UCSD-AML1 (cell line): ENCODE data around the gene TRIM33.
"Not testable (repeated sequence)": the region's sequence is repeated elsewhere in the genome, so short reads cannot be mapped to it uniquely, and the experiment has no call there.

ENCODE experiments used
- DNase-seq: peaks from one replicate; lab custom pipeline; 2025; ENCODE audit not compliant: unreplicated experiment; lab: John Stamatoyannopoulos, UW

TRIM33 gene

DNA sequence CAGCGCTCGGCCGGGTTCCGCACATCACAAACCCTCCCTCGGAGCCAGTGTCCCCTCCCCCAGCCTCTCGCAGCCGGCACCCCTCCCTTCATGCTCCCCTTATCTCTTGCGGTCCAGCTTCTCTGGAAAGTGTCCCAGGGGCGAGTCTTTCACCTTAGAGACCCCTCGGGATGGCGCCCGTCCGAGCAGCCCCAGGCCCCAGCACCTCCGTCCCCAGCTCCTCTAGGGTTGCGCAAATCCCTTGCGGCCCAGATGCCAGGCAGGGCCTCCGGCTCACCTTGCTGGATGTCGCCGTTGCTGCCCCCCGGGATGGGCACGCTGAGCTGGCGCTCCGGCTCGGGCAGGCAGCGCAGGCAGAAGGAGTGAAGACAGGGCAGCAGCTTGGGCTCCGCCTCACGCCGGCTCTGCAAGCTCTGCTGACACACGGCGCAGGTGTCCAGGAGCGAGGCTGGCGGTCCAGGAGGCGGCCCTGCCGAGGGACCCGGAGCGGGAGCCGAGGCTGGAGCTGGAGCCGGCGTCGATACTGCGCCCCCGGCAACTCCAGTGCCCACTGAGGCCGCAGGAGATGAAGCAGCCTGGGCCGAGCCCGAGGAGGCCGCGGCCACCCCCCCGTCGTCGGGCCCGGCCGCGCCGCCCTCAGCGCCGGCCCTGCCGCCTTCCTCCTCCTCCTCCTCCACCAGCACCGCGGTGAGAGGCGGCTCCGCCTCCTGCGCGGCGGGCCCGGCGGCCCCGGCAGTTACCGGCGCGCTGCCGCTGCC lies 550 bp downstream of the TRIM33 start:
- DNase-seq = peak; percentile 59

DNA sequence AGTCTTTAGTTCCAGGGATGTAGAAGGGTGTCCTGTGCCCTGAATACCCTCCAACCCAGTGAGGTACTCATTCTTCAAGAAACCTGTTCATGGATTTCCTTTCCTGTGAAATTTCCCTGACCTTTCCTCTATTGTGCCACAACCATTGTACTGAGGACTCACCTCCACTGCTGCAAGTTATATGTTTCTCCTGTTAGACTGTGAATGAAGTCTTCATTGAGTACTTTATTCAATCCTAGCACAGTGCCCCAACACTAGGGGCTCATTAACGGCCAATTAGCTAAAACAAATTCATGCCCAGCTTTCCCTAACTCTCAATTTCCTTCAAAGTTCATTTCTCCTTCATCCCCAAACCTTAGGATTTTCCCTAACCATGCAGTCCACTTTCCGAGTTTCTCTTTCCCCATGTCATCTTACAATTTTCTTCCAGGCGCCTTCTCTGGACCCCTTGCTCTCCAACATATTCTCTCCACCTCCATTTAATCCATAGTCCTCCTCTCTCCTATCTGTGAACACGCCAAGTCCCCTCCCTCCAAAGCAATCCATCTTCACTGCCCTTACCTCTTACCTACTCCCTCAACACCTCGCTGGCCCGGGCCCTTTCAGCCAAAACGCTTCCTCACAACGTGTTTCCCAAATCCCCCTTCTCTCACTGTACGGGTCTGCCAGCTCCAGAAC lies 1.3 kb downstream of the TRIM33 start:
- no peak for DNase-seq

DNA sequence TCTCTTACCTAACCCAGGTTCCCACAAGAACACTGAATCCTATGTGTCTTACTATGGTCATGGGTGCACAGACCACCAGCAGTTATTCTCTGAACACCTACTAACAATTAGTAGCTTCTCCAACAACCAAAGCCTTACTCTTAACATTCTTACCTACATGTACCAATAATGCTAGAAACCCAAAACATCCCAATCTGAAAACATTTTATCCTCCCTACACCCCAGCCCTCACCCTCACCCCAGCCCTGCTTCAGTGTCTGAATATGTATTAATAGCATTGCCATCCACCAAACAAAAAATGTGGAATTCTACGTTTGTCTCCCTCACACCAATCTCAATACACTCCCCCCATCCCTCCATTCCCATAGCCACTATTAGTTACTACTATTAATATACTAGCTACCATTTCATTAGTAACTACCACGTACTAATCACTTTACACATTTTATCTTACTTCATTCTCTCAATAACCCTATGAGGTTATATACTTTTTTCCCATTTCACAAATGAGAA lies 2.6 kb downstream of the TRIM33 start:
- no peak for DNase-seq

DNA sequence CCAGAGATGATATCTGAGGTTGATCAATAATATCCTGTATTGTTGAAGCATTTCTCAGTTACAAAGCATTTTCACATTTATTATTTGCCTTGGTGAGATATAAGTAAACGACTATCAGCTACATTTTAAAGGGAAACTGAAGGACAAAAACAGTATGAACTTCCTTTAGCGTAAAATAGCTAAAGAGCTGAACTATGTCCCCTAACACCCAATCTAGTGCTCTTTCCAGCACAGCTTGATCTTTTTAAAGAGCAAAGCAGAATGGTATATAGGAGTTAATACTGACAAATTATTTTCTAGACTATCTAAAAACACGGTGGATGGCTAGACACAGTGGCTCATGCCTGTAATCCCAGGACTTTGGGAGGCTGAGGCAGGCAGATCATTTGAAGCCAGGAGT lies 3.5 kb downstream of the TRIM33 start:
- no peak for DNase-seq

DNA sequence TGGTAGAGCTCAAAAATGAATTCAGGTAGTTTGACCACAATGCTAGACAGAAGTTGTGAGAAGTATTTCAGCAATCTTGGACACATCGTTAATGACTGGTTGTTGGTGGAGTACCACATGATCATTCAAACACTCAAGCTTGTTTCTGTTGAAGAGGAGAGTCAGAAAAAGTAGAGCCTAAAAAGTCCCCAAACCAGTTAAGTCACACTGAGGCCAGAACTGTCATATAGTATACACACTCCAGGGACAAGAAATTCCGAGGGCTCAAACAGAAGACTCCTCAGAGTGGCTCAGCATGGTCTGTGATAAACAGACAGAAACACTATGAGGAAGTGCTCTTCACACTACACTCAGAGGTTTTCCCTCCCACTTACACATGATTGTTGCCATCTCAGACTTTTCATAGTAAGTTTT lies 5.8 kb downstream of the TRIM33 start:
- no peak for DNase-seq

DNA sequence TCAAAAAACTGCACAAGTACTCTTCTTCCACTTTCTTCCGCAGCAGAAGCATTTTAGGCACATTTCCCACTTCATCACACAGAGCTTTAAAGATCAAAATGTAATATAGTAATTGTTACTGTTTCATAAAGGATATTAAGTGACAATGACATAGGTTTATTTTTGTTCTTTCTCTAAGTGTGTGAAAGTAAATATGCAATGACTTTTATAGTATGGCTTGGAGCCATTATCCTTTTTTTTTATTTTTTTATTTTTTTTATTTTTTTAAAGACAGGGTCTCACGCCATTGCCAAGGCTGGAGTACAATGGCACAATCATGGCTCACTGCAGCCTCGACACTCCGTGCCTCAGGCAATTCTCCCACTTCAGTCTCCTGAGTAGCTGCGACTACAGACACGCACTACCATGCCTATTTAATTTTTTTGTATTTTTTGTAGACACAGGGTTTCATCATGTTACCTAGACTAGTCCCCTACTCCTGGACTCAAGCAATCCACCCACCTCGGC lies 7.0 kb downstream of the TRIM33 start:
- DNase-seq = no peak

DNA sequence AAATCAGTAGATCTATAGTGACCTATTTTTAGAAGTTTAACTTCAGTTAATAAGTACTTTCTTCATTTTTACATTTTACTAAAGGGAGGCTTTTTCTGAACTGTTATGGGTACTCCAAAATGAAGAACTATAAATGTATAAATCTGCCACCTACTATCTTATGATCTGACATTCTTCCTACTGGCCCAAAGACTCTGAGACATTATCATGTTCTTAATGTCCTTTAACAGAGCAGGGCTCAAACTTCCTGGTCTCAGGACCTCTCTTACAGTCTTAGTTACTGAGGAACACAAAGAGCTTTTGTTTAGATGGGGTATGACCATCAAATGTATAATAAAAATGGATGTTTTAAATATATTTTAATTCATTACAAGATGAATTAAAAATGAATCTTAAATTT lies 8.9 kb downstream of the TRIM33 start:
- no peak for DNase-seq

DNA sequence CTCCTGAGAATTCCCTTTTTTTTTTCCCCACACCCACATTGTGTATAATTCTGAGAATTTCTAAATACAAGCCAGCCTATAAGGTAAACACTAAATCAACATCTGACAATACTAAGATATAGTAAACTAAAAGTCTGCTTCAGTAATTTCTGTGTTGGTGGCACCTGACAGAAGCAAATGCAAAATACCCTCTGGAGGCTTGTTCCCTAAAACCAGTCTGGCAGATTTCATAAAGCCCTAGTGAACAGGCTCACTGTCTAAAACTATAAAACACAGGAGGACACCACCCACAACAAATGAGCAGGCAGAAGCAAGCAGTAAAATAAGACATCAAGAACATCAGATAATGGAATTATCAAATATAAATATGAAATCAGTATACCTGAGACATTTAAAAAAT lies 11.5 kb downstream of the TRIM33 start:
- no peak for DNase-seq

DNA sequence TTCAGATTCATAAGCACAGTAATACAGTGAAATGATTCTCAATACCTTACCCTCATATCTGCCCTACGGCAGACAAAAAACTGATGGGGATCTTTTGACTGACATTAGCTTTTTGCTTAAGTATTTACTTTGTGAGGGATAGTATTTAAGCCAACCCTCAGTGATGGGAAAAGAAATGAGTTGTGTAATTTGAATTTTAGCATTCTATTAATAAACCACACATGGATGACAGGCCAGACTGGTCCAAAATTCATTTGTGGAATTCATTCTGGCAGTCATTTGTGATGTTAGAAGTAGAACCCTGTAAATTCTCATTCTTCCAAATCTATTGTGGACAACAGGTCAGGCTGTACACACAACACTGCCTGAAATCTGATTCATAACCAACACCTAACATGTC lies 14.9 kb downstream of the TRIM33 start:
- DNase-seq = no peak

DNA sequence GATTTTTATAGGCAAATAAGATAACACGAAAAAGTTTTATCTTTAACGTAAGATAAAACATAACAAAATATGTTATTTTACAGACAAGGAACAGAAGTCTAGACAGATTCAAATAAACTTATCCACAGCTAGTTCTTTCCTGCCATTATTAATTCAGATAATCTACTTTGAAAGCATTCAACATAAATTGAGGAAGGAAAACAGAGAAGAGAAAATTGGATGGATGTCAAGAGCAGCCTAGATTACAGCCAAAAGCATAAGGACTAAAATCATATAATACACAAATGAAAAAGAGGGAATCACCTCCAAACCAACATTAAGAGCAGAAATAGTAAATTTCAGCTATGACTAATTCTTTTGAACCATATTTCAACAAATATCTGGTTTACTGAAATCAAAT lies 15.5 kb downstream of the TRIM33 start:
- DNase-seq = no peak

DNA sequence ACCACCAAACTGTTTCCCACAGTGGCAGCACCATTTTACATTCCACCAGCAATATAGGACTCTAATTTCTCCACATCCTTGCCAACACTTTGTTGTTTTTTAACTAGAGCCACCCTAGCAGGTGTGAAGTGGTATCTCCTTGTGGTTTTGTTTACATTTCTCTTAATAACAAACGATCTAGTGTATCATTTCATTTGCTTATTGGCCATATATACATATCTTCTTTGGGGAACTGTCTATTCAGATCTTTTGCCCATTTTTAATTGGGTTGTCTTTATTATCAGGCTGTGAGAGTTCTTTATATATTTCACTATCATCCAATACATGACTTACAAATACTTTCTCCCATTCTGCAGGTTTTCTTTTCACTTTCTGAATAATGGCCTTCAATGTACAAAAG lies 18.0 kb downstream of the TRIM33 start:
- no peak for DNase-seq

DNA sequence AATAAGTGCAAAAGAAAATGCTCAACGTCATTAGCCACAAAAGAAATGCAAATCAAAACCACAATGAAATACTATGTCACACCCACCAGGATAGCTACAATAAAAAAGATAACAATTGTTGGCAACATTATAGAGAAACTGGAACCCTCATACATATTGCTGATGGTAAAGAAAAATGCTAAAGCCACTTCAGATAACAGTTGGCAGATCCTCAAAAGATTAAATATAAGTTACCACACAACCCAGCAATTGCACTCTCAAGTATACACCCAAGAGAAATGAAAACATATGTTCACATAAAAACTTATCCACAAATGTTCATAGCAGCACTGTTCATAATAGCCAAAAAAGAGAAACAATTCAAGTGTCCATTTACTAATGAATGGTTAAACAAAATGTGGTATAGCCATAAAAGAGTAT lies 20.7 kb downstream of the TRIM33 start:
- no peak for DNase-seq

DNA sequence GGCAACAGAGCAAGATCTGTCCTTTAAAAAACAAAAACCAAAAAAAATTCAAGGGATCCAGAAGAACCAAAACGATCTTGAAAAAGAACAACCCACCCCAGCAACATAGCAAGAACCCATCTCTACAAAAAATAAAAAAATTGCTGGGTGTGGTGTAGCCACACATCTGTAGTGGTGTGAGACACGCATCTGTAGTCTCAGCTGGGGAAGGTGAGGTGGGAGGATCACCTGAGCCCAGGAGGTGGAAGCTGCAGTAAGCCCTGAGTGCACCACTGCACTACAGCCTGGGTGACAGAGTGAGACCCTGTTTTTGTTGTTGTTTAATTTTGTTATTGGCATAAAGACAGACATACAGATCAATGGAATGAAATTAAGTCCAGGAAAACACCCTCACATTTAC lies 22.3 kb downstream of the TRIM33 start:
- no peak for DNase-seq

DNA sequence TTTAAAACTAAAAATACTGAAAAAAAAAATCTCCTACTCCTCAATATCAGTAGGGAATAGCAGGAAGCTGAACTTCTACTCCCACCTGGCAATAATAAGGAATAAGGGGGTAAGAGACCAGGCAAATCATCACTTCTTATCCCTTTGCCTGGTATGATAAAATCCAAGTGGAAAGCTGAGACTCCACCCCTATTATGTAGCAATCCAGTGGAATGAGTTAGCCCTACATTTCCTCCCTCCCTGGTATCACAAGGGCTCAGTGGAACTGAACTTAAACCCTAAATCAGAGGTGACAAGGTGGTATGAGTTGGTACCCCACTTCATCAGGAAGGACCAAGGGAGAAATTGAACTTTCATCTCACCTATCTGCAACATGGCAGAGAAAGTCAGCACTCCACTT lies 25.7 kb downstream of the TRIM33 start:
- no peak for DNase-seq

DNA sequence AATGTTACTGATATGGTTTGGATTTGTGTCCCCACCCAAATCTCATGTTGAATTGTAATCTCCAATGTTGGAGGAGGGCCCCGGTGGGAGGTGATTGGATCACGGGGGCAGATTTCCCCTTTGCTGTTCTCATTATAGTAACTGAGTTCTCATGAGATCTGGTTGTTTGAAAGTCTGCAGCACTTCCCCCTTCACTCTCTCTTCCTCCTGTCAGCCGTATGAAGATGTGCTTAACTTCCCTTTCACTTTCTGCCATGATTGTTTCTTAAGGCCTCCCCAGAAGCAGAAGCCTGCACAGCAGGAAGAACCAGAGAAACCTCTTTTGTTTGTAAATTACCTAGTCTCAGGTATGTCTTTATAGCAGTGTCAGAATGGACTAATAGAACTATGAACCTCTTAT lies 28.4 kb downstream of the TRIM33 start:
- DNase-seq = no peak

DNA sequence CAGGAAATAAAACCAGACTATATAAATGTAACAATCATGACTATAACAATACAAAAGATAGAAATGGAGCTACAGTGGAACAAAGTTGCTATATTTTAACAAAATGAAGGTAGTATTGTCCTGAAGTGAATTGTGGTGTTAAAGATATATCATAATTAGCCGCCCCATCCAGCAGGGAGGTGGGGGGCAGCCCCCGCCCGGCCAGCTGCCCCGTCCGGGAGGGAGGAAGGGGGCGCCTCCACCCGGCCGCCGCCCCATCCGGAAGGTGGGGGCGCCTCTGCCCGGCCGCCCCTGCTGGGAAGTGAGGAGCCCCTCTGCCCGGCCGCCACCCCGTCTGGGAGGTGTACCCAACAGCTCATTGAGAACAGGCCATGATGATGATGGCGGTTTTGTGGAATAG lies 31.4 kb downstream of the TRIM33 start:
- not testable (repeated sequence) for DNase-seq

DNA sequence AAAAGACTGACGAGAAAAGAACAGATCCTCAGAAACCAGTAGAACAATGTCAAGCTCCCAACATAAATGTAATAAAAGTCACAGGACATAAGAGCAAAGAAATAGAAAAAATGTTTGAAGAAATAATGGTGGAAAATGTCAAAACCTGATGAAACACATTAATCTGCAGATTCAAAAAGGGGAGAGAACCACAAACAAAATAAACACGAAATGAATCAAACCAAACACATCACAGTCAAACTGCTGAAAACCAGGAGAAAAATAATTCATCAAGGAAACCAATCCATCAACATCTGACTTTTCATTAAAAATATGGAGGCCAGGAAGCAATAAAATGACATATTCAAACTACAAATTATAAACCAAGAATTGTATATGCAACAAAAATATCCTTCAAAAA lies 31.9 kb downstream of the TRIM33 start:
- DNase-seq = no peak

DNA sequence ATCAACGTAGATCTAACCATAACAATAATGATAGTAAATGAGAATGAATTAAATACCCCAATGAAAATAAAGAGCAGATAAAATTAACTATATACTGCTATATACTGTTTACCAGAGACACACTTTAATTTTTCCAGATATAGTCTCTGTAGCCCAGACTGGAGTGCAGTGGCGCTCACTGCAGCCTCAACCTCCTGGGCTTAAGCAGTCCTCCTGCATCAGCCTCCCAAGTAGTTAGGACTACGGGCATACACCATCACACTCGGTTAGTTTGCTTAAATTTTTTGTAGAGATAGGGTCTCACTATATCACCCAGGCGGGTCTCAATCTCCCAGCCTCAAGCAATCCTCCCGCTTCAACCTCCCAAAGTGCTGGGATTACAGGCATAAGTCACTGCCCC lies 37.2 kb downstream of the TRIM33 start:
- no peak for DNase-seq

DNA sequence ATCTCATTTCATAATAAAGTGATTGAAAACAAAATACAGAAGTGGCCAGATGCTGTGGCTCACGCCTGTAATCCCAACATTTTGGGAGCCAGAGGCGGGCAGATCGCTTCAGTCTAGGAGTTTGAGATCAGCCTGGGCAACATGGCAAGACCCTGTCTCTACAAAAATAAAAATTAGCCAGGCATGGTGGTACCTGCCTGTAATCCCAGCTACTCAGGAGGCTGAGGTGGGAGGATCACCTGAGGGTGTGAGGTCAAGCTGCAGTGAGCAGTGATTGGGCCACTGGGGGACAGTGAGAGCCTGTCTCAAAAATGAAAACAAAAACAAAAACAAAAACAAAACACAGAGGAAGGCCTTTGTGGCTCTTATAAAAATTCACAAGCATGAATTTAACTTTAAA lies 38.6 kb downstream of the TRIM33 start:
- no peak for DNase-seq

DNA sequence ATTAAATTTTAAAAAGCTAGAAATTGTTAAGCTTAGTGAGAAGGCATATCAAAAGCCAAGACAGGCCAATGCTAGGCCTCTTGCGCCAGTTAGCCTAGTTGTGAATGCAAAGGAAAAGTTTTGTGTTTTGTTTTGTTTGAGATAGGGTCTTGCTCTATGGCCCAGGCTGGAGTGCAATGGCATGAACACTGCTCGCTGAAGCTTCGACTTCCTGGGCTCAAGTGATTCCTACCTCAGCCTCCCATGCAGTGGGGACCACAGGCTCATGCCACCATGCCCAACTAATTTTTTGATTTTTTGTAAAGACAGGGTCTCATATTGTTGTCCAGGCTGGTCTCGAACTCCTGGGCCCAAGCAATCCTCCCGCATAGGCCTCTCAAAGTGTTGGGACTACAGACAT lies 40.3 kb downstream of the TRIM33 start:
- DNase-seq = no peak

DNA sequence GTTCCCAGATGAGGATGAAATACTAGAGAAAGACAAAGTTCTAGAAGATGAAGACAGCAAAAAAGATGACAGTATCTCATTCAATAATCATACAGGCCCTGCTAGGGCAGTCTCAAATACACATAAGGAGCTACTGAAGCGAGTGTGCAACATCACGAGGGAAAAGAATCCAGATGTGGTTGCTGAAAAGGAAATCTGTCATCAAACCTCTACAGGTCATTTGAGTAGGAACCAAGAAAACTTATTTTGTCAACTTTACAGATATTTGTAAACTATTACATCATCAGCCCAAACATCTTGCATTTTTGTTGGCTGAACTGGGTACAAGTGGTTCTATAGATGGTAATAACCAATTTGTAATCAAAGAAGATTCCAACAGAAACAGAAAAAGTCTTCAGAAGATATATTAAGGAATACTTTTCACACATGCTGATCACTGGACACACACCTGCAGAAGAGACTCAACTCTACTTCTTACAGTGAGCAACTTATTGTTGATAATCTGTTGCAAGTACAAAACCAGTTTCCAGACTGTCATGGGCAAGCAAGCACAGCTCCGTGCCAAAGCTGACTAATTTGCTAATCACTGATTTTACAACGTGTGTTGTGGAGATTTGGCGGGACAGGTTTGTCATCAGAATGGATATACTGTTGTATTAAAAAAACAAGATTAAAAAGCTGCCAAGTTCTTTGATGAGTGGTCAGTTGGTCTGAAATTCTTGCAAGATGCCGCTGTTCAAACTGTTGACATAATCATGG lies 42.1 kb downstream of the TRIM33 start:
- no peak for DNase-seq

DNA sequence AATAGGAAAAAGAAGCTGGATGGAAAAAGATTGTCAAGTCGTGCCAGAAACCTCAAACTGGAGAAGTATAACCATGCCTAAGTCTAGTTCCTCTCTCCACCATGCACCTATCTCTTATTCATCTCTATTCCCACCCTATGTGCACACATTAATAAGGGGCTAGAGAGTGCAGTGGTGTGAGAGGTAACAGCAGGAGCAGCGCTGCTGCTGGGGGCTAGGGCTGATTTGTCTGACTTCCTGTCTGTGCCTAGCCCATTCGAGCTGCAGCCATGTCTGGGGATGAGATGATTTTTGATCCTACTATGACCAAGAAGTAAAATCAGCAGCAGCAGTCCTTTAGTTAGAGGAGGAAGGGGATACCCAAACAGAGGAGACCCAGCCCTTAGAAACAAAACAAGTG lies 43.0 kb downstream of the TRIM33 start:
- DNase-seq = no peak
